ENCODE measurements around the gene RXRA.

DNA sequence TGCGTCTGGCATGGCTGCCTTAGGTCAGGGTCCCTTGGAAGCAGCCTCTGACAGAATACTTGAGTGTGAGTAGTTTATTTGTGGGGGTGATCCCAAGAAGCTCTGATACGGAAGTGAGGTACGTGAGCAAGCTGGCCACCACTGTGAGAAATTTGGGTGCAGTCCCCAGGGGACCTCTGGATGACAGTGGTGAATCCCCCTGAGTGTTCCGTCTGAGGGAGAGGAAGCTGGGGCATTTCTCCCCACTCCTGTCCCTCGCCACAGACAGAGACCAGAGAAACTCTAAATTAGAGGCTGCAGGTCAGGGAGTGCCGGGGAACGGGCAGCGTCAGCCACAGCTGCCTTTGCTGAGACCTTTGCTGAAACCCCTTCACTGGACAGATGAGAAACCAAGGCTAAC lies 159.4 kb downstream of the RXRA start:
- TF ChIP-seq YY1 (IDR thresholded peaks at IDR 0.05; ENCODE audit: insufficient read depth, insufficient replicate concordance, low read depth, low read length) (no peak), ZFX (CRISPR knock-in tag; IDR thresholded peaks at IDR 0.05; ENCODE audit: low read depth) (no peak), ATM (IDR thresholded peaks at IDR 0.05; ENCODE audit: borderline replicate concordance) (no peak), RNF2 (conservative IDR thresholded peaks at IDR 0.05; ENCODE audit: low read depth) (no peak), EP300 (IDR thresholded peaks at IDR 0.05; ENCODE audit: low read depth in 2 of 2, low read length in 2 of 2) (no peak), EP300 (CRISPR knock-in tag; IDR thresholded peaks at IDR 0.05; ENCODE audit: borderline replicate concordance) (no peak), ZFP36 (IDR thresholded peaks at IDR 0.05; ENCODE audit: borderline replicate concordance, low read depth, low read length, partially characterized antibody) (no peak), POLR2AphosphoS5 (IDR thresholded peaks at IDR 0.05; ENCODE audit: low read depth, low read length) (no peak), ZNF124 (CRISPR knock-in tag; IDR thresholded peaks at IDR 0.05) (no peak), RFX1 (IDR thresholded peaks at IDR 0.05) (no peak)
- TF ChIP-seq, protein P1, sequence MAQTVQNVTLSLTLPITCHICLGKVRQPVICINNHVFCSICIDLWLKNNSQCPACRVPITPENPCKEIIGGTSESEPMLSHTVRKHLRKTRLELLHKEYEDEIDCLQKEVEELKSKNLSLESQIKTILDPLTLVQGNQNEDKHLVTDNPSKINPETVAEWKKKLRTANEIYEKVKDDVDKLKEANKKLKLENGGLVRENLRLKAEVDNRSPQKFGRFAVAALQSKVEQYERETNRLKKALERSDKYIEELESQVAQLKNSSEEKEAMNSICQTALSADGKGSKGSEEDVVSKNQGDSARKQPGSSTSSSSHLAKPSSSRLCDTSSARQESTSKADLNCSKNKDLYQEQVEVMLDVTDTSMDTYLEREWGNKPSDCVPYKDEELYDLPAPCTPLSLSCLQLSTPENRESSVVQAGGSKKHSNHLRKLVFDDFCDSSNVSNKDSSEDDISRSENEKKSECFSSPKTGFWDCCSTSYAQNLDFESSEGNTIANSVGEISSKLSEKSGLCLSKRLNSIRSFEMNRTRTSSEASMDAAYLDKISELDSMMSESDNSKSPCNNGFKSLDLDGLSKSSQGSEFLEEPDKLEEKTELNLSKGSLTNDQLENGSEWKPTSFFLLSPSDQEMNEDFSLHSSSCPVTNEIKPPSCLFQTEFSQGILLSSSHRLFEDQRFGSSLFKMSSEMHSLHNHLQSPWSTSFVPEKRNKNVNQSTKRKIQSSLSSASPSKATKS (CRISPR knock-in tag; IDR thresholded peaks at IDR 0.05) = no peak
- TF ChIP-seq, protein P2, sequence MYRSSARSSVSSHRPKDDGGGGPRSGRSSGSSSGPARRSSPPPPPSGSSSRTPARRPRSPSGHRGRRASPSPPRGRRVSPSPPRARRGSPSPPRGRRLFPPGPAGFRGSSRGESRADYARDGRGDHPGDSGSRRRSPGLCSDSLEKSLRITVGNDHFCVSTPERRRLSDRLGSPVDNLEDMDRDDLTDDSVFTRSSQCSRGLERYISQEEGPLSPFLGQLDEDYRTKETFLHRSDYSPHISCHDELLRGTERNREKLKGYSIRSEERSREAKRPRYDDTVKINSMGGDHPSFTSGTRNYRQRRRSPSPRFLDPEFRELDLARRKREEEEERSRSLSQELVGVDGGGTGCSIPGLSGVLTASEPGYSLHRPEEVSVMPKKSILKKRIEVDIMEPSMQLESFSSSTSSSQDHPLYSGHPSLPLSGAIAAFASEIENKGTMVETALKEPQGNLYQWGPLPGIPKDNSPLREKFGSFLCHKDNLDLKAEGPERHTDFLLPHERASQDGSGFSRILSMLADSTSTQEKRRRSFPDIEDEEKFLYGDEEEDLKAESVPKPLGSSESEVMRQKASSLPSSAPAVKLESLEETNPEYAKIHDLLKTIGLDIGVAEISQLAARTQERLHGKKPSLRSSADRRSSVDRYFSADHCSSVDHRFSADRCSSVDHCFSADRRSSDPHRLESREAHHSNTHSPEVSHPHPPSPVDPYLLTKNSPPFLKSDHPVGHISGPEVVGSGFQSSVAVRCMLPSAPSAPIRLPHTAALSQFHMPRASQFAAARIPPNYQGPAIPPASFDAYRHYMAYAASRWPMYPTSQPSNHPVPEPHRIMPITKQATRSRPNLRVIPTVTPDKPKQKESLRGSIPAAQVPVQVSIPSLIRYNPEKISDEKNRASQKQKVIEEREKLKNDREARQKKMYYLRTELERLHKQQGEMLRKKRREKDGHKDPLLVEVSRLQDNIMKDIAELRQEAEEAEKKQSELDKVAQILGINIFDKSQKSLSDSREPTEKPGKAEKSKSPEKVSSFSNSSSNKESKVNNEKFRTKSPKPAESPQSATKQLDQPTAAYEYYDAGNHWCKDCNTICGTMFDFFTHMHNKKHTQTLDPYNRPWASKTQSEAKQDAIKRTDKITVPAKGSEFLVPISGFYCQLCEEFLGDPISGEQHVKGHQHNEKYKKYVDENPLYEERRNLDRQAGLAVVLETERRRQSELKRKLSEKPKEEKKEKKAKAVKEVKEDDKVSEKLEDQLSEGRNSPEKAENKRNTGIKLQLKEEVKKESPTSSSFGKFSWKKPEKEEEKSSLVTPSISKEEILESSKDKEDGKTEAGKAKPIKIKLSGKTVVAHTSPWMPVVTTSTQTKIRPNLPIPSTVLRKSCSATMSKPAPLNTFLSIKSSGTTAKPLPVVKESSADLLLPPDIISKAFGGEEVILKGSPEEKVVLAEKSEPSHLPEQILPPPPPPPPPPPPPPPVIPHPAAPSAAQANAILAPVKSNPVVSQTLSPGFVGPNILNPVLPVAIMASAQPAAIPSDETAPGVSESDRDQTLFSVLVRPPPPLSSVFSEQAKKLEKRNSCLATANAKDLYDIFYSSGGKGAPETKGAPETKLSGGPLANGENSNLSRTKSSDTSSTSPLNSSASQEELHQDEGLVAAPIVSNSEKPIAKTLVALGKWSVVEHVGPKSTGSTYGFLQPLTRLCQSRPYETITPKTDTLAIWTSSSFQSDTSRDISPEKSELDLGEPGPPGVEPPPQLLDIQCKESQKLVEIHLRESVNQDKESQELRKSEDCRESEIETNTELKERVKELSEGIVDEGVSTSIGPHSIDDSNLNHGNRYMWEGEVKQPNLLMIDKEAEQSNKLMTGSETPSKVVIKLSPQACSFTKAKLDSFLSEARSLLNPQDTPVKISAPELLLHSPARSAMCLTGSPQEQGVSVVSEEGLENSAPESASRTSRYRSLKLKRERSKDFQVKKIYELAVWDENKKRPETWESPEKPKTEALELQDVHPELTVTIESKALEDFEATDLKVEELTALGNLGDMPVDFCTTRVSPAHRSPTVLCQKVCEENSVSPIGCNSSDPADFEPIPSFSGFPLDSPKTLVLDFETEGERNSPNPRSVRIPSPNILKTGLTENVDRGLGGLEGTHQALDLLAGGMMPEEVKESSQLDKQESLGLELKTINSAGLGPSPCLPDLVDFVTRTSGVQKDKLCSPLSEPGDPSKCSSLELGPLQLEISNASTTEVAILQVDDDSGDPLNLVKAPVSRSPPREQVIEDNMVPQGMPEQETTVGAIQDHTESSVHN (CRISPR knock-in tag; IDR thresholded peaks at IDR 0.05) = no peak
- TF ChIP-seq, protein P3, sequence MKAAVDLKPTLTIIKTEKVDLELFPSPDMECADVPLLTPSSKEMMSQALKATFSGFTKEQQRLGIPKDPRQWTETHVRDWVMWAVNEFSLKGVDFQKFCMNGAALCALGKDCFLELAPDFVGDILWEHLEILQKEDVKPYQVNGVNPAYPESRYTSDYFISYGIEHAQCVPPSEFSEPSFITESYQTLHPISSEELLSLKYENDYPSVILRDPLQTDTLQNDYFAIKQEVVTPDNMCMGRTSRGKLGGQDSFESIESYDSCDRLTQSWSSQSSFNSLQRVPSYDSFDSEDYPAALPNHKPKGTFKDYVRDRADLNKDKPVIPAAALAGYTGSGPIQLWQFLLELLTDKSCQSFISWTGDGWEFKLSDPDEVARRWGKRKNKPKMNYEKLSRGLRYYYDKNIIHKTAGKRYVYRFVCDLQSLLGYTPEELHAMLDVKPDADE (CRISPR knock-in tag; IDR thresholded peaks at IDR 0.05) = no peak
